ENCODE data around the gene FFAR2. TPM values are rescaled to one million over a fixed set of nuclear protein-coding genes. Genes with fewer than 3 reads are reported as not detected.
"Not testable (repeated sequence)": the region's sequence is repeated elsewhere in the genome, so short reads cannot be mapped to it uniquely, and the experiment has no call there.

The FFAR2 gene
- total RNA-seq, 1 experiment from 2014 or later = 0.13 TPM

DNA sequence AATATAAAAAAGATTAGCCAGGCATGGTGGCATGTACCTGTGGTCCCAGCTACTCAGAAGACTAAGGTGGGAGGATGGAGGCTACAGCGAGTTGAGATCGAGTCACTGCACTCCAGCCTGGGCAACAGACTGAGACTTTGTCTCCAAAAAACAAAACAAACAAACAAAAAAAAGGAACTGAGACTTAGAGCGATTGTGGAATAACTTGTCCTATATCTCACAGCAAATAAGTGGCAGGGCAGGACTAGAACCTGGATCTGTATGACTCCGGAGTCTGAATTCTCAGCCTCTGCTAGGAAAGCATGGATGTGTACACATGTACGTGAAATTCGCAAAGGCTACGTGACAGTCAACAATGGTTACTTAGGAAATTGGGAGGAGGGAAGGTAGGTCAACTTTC is 22.1 kb downstream of the FFAR2 start:
- DNase-seq (ENCODE audit: low read depth, low spot score) = no peak
- in situ Hi-C loops (cut with HindIII; ENCODE audit: low pct_unique_long_range_greater_than_20kb, low sequenced_read_pairs) = no loop called here

DNA sequence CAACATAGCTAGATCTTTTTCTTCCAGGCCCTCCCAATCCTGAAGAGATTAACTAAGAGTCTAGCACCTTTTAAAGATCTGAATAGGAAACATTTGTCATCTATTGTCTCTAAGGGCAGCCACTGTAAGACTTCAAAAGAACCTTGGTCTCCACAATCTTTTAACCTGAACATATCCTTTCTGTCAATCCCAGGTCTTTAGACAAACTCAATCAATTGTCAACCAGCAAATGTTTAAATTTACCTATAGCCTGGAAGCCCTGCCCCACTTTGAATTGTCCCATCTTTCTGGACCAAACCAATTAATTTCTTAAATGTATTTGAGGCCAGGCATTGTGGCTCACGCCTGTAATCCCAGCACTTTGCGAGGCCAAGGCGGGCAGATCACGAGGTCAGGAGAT is 23.0 kb downstream of the FFAR2 start:
- in situ Hi-C loops (cut with HindIII; ENCODE audit: low pct_unique_long_range_greater_than_20kb, low sequenced_read_pairs); DNase-seq (ENCODE audit: low read depth, low spot score): not testable (repeated sequence)

DNA sequence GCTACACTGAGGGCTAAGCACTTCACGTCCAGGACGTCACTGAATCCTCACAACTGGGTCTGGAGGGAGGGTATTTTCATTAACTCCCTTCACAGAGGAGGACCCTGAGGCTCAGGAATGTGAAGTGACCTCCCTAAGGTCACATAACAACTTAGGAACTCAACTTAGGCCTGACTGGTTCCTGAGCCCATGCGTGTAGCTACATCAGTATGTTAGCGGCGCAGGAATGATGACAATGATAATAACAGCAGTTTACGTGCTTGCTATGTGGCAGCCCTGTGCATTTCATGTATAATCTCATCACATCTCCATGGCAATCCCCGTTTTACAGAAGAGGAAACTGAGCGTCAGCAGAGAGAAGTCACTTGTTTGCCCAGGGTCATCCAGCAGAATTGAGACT is 23.9 kb downstream of the FFAR2 start:
- in situ Hi-C loops (cut with HindIII; ENCODE audit: low pct_unique_long_range_greater_than_20kb, low sequenced_read_pairs) = no loop called here

DNA sequence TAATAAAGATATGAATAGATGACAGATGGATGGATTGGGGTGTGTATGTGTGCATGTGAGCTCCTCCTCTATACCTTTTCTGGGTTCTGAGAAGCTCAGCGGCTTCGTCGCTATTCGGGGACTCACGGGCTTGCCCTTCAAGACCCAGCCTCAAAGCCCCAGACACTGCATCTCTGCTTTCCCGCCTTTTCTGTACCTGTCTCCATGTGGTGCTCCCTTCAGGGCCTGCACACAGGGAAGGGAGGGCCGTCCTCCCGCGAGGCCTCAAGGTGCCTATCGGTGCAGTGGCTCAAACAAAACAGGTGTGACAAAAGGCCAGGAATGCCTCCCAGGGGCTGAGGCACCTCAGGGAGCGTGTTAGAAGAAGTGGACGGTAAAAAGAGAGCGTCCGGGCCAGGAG is 26.0 kb downstream of the FFAR2 start:
- no peak for DNase-seq (ENCODE audit: low read depth, low spot score)
- in situ Hi-C loops (cut with HindIII; ENCODE audit: low pct_unique_long_range_greater_than_20kb, low sequenced_read_pairs) = no loop called here

More for the DNA sequence above, 23.9 kb downstream of the FFAR2 start:
- DNase-seq (ENCODE audit: low read depth, low spot score) = no peak

DNA sequence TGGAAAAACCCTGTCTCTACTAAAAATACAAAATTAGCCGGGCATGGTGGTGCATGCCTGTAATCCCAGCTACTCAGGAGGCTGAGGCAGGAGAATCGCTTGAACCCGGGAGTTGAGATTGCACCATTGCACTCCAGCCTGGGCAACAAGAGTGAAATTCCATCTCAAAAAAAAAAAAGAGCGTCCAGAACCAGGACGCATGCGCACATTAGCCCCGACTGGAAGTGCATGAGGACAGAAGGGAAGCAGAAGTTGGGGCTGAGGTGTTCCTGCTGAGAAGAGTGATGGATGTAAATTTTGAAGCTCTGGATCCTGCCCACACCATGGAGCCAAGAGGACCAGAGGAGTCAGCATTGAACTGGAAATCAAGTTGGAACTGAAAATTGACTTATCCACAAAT is 26.5 kb downstream of the FFAR2 start:
- in situ Hi-C loops (cut with HindIII; ENCODE audit: low pct_unique_long_range_greater_than_20kb, low sequenced_read_pairs) = not testable (repeated sequence)

DNA sequence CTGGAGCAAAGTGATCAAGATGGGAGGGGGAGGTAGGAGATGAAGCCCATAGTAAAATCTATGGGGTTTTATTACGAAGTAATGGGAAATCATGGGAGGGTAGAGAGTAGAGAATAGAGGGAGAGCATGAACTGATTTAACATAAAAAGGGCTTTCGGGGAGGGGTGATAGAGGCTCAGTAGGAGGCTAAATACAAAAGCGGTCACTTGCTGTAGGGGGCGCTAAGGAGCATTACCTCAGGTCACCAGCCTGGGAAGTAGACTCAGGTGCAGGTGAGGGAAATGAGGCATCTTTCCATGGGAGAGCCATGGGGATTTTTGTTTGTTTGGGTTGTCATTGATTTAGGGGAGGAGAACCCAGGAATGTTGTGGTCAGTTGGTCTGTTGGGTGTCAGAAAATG is 28.1 kb downstream of the FFAR2 start:
- peak; percentile 33 for DNase-seq (ENCODE audit: low read depth, low spot score)
- in situ Hi-C loops (cut with HindIII; ENCODE audit: low pct_unique_long_range_greater_than_20kb, low sequenced_read_pairs) = no loop called here

More for the DNA sequence above, 26.5 kb downstream of the FFAR2 start:
- DNase-seq (ENCODE audit: low read depth, low spot score) = not testable (repeated sequence)

DNA sequence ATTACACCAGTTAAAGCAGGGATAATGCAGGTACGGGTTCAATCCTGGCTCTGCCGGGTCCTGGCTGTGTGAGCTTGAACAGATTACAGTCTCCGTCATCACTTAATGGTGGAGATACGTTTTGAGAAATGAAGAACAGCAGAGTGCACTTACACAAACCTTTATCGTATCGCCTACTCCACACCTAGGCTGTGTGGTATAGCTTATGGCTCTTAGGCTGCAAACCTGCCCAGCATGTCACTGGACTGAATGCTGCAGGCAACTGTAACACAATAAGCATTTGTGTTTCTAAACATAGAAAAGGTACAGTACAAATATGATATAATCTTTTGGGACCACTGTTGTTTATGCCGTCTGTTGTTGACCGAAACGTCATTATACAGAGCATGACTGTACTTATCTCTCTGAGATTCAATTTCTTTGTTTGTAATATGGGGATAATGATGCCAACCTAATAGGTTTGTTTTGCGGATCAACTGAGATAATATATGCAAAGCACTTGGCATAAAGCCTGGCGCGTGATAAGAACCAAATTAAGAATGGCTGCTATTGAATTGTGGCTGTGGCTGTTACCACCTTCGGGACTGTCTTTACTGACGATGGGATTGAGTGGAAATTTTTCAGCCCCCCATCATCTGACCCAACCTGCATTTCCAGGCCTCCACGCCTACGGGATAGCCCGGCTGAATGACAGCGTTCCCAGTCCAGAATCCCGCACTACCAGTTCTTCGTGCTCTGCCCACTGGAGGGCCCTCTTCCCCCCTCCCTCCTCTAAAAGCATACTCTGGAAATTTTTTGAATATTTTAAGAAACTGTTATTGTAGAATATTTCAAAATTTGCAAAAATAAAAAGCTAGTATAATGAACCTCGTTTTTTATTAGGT is 31.0 kb downstream of the FFAR2 start:
- no peak for DNase-seq (ENCODE audit: low read depth, low spot score)
- in situ Hi-C loops (cut with HindIII; ENCODE audit: low pct_unique_long_range_greater_than_20kb, low sequenced_read_pairs) = no loop called here

DNA sequence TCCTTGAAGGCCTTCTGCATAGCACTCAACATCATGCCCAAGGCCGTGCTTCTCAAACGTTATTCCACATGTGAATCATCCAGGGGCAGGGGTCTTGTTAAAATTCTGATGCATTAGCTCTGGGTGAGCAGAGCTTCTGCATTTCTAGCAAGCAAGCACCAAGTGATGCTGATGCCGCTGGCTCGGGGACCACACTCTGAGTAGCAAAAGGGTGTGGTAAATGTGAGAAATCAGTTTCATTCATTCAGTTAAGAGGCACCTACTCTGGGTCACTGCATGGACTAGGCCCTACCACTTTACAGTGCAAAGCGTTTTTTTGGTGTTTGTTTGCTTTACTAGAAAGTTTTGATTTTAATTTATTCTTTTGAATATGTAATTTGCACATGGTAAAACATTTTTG is 35.0 kb downstream of the FFAR2 start:
- in situ Hi-C loops (cut with HindIII; ENCODE audit: low pct_unique_long_range_greater_than_20kb, low sequenced_read_pairs) = no loop called here
- DNase-seq (ENCODE audit: low read depth, low spot score) = no peak

DNA sequence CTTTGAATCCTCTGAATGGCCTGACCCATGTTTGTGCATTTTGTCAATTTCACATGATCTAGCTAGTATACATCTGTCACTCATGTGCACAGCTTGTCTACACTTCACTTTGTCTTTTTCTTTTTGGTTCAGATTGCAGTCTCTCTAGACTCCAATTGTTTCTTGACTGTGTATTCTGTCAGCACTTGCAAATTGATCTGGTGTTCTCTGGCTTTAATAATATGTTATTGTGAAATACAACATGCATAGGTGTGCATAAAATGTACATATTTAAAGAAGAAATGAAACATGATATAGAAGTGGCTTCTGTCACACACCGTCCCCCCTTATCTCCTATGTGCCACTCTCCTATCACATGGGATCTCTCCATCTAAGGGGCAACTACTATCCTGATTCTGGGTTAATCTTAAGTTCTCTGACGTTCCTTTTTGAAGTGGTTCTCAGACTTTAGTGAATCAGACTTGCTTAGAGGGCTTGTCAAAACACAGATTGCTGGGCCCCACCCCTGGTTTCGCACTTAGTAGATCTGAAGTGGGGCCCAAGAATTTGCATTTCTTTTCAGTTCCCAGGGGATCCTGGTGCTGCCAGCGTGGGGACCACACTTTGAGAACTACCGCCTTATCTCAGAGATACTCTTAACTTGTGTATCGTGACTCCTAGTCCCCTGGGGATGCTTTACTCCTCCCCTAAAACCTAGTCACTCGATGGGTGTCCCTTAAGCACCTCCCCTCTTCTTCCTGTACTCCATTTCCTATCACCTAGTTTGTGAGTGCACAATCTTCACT is 36.4 kb downstream of the FFAR2 start:
- DNase-seq (ENCODE audit: low read depth, low spot score) = no peak
- in situ Hi-C loops (cut with HindIII; ENCODE audit: low pct_unique_long_range_greater_than_20kb, low sequenced_read_pairs) = no loop called here

DNA sequence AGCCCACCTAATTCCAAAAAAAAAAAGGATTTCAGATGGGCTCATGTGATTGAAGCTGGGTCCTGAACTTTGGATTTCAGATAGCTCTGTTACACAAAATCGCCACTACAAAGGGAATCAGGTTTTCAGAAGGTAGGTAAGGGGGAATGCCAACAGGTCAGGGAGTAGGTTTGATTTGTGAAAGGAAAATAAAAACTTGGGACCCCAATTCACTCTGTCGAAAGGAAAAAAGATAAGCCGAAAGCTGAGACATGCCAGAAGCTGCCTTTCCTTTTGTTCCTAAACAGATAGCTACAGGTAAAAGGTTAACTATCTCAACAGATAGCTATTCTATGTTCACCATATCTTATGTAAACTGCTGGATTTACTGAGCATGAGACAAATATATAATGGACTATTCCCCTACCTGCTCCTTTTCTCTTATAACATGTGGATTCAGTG is 38.2 kb downstream of the FFAR2 start:
- DNase-seq (ENCODE audit: low read depth, low spot score) = no peak
- in situ Hi-C loops (cut with HindIII; ENCODE audit: low pct_unique_long_range_greater_than_20kb, low sequenced_read_pairs) = no loop called here

DNA sequence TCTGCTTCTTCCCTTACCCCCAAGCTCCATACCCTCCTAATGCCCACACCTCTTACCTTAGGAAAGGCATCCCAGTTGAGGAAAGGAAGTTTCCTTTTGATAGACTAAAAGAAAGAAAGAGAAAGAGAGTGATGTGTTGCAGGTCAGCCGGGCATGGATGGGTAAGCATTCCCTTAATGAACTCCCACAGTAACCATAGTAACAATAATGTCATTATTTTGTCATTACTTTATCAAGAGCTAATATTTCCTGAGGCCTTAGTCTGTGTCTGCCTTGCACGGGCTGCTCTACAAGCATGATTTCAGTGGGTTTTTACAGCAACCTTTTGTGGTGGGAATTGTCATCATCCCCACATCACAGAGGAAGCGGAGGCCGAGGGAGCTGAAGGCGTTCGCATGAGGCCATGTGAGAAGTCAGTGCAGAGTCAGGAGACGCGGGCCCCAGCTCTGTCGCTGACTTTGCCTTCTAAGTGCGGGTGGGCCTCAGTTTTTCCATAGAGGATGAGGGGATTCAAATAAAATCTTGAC is 39.7 kb downstream of the FFAR2 start:
- in situ Hi-C loops (cut with HindIII; ENCODE audit: low pct_unique_long_range_greater_than_20kb, low sequenced_read_pairs) = no loop called here
- DNase-seq (ENCODE audit: low read depth, low spot score) = no peak

DNA sequence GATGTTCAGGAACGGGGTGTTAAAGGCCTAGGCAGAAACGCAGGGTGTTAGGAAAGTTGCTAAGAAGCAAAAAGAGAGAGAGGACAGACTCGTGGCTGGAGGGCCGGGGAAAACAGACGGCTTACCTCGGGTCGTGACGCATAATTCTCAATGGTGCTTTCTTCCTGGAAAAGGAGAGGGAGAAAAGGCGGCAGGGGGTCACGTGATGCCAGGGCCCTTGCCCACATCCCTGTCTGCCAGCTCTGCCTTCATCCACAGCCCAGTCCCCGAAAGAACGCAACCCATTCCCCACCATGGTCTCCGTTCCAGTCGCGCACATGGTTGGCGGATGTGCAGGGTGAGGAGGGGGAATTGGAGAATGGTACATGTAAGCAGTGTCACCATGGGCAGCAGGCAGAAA is 40.6 kb downstream of the FFAR2 start:
- in situ Hi-C loops (cut with HindIII; ENCODE audit: low pct_unique_long_range_greater_than_20kb, low sequenced_read_pairs) = no loop called here
- DNase-seq (ENCODE audit: low read depth, low spot score) = no peak

DNA sequence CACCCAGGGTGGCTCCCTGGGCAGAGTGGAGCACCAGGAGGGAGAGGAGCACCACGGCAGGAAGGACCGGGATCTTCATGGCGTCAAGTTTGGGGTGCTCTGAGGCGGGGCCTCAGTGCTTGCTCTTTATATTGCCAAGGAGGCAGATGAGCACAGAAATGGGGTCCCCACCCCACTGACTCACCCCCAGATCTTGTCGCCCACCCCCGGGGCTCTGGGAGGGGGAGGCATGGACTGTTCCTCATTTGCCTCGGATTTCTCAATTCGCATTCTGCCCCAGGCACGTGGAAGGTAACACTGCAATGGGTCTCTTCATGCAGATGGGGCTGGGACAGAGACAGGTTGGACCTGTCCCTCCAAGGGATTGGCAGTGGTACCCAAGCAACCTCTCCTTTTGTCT is 42.3 kb downstream of the FFAR2 start, which contains the start of gene KRTDAP:
Gene KRTDAP (minus strand): TSS at position 101 of the 400 bp plus-strand sequence. CDS start 22 bp downstream, at position 79.
- in situ Hi-C loops (cut with HindIII; ENCODE audit: low pct_unique_long_range_greater_than_20kb, low sequenced_read_pairs) = no loop called here
- DNase-seq (ENCODE audit: low read depth, low spot score) = no peak

DNA sequence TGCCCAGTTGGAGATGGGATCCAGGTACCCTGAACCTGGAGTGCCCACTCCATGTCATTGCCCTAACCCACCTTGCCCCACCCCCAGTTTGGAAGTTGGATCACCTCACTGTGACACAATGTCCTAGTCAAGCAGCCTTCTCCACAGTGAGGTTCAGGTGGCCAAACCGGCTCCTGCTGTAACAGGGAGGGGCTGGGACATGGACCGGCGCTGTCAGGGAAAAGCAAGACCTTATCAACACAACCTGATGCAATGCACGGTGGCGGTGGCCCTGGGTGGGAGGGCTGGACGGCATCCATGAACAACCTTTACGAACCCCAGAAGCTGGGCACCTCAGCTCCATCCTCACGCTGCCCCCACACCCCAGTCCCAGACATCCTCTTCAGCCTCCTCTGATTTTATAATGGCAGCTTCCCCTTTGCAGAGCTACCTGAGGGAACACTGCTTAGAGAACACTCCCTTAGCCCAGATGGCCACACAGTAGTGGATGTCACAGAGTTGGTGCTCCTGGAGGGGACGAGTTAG is 43.8 kb downstream of the FFAR2 start:
- DNase-seq (ENCODE audit: low read depth, low spot score) = no peak
- in situ Hi-C loops (cut with HindIII; ENCODE audit: low pct_unique_long_range_greater_than_20kb, low sequenced_read_pairs) = no loop called here

DNA sequence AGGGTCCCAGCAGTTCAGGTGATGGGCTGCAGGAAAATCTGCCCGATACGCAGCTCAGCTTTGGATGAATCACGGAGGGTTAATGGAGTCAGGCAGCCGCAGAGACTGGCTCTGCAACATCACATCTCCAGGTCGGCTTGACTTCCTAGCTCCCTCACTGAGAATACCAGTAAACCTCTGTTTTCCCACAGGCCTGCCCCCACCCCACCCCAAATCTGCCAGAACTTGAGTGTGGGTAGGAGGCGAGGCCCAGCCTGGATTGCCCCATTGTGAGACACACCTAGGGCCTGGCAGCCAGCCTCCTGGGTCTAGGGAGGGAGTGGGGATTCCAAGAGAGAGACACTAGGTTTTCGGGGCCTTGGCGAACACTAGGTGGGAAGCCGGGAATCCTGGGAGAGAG is 45.9 kb downstream of the FFAR2 start:
- in situ Hi-C loops (cut with HindIII; ENCODE audit: low pct_unique_long_range_greater_than_20kb, low sequenced_read_pairs) = no loop called here
- DNase-seq (ENCODE audit: low read depth, low spot score) = no peak

DNA sequence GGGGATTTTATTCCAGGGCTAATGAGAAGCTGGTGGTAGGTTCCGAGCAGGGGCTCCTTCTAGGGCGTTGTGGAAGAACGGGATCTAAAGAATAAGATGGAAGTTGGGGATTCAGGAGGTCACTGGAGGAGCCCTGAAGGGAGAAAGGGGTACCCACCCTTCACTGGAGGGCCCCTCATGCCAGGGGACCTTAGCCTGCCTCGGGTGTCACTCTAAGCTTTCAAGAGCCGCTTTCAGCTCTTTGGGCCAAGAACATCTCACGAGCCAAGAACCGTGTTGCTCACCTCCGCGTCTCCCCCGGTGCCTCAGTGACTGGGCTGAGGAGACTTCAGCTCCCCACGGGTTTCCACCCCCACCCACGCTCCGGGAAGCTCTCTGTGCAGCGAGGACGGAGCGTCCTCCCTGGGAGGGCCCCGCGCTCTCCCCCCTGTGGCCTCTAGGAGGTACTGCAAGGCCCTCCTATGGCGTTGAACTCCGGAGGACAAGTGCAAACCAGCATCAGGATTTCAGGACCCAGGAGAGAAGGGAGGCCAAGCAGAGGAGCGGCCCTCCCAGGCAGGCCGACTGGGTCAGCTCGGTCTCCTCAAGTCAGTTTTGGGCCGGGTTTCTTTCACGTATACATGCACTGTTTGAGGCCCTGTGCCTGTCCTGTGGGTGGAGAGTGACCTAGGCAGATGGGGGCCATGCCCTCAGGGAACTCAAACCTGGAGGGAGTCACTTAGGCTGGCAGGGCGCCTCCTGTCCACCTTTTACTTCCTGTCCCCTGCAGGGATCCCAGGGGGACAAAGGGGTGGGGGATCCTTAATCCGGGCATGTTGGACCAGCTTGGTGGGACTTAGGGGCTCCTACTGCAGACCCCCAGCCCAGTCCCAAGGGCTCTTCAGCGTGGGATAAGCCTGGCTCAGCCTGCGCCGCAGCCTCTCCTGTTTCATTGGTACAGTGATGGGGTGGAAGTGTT is 47.3 kb downstream of the FFAR2 start:
- in situ Hi-C loops (cut with HindIII; ENCODE audit: low pct_unique_long_range_greater_than_20kb, low sequenced_read_pairs) = no loop called here
- DNase-seq (ENCODE audit: low read depth, low spot score) = peak; percentile 68

DNA sequence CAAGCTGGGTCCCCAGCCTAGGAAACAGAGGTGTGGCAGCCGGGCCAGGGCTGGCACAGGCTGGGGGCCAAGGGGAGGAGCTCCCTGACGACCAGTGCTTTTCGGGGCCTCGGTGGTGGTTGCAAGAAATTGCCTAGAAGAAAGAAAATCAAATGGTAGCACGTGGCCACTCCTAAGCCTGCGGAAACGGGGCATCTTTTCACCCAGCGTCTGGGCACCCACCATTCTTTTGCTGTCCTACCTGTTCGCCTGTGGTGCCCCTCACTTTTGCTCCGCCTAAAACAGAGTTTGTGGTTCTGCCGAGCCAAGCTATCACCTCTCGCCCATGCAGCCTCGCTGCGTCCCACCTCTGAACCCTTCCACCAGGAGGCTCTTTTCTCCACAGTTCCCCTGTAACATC is 49.3 kb downstream of the FFAR2 start:
- DNase-seq (ENCODE audit: low read depth, low spot score) = no peak
- in situ Hi-C loops (cut with HindIII; ENCODE audit: low pct_unique_long_range_greater_than_20kb, low sequenced_read_pairs) = no loop called here
